Liver (tissue), 3 donors: ENCODE results near the gene EVC.

ENCODE experiments used
- CTCF ChIP-seq: fragments of 150-350 bp; IDR thresholded peaks from 2 replicates; pipeline ENCODE4 v1.5.1; 2017; ENCODE audit warnings: improper control_type of control experiment, low read depth, low read length; ENCODE audit not compliant: missing input control
- EGR1 ChIP-seq, 2 donors: IDR thresholded peaks; 2 replicates each; pipeline ENCODE4 v1.6.1; 2016 to 2018; ENCODE audit warnings: antibody characterized with exemption in 2 of 2, low read depth in 2 of 2
- GABPA ChIP-seq, 2 donors: IDR thresholded peaks in 1 of 2; conservative IDR thresholded peaks in 1 of 2; 2 replicates each; pipeline ENCODE4 v1.6.1; 2016; ENCODE audit warnings: antibody characterized with exemption in 2 of 2, mild to moderate bottlenecking in 1 of 2, moderate library complexity in 1 of 2
- JUND ChIP-seq, 2 donors: IDR thresholded peaks; 2 replicates each; pipeline ENCODE4 v1.6.1; 2016; ENCODE audit warnings: antibody characterized with exemption in 2 of 2
- MAX ChIP-seq: IDR thresholded peaks from 2 replicates; pipeline ENCODE4 v1.6.1; 2016; ENCODE audit warnings: antibody characterized with exemption
- RAD21 ChIP-seq, 2 donors: IDR thresholded peaks; 2 replicates each; pipeline ENCODE4 v1.6.1; 2016; ENCODE audit warnings: antibody characterized with exemption in 2 of 2, mild to moderate bottlenecking in 2 of 2
- RXRA ChIP-seq, 2 donors: IDR thresholded peaks; 2 replicates each; pipeline ENCODE4 v1.6.1; 2017 to 2018; ENCODE audit warnings: antibody characterized with exemption in 2 of 2, mild to moderate bottlenecking in 1 of 2
- SP1 ChIP-seq: IDR thresholded peaks from 2 replicates; pipeline ENCODE4 v1.6.1; 2018; ENCODE audit warnings: antibody characterized with exemption, mild to moderate bottlenecking
- TAF1 ChIP-seq: conservative IDR thresholded peaks from 2 replicates; pipeline ENCODE4 v1.6.1; 2016; ENCODE audit warnings: antibody characterized with exemption, mild to moderate bottlenecking
- YY1 ChIP-seq: IDR thresholded peaks from 2 replicates; pipeline ENCODE4 v1.6.1; 2016; ENCODE audit warnings: antibody characterized with exemption, mild to moderate bottlenecking
- TF ChIP-seq, protein P1 (sequence below): IDR thresholded peaks from 2 replicates; pipeline ENCODE4 v1.6.1; 2016; ENCODE audit warnings: antibody characterized with exemption
- TF ChIP-seq, protein P2 (sequence below): IDR thresholded peaks from 2 replicates; pipeline ENCODE4 v1.6.1; 2016; ENCODE audit warnings: antibody characterized with exemption, mild to moderate bottlenecking
- TF ChIP-seq, protein P3 (sequence below): IDR thresholded peaks from 2 replicates; pipeline ENCODE4 v1.6.1; 2016; ENCODE audit warnings: antibody characterized with exemption
- donor health status: healthy.
- donor health status: healthy.

DNA sequence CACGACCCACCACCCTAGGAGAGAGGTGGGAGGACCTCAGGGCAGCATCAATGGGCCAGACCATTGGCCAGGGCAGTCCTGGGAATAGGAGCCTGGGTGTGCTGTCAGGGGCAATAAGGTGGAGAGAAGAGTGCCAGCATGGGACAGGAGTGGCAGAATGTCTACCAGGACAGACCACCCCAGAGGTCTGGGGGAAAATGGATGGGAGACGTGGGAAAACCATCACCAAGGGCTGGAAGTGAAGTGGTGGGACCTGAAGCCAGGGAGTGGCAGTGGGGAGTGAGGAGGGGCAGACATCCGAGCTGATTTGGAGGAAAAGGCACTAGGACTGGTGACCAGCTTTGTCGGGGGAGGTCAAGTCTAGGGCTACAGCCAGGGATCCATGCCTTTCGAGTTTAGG lies 3.6 kb upstream of the EVC start:
- TF ChIP-seq CTCF (no peak), MAX (no peak), TAF1 (no peak), GABPA (IDR thresholded peaks at IDR 0.05 in 1 of 2, conservative IDR thresholded peaks at IDR 0.05 in 1 of 2) (no peak), RXRA (IDR thresholded peaks at IDR 0.05) (no peak), JUND (IDR thresholded peaks at IDR 0.05) (no peak), RAD21 (IDR thresholded peaks at IDR 0.05) (no peak), EGR1 (IDR thresholded peaks at IDR 0.05; ENCODE audit: low read depth in 2 of 2) (no peak), YY1 (no peak), SP1 (no peak)
- TF ChIP-seq, protein P1, sequence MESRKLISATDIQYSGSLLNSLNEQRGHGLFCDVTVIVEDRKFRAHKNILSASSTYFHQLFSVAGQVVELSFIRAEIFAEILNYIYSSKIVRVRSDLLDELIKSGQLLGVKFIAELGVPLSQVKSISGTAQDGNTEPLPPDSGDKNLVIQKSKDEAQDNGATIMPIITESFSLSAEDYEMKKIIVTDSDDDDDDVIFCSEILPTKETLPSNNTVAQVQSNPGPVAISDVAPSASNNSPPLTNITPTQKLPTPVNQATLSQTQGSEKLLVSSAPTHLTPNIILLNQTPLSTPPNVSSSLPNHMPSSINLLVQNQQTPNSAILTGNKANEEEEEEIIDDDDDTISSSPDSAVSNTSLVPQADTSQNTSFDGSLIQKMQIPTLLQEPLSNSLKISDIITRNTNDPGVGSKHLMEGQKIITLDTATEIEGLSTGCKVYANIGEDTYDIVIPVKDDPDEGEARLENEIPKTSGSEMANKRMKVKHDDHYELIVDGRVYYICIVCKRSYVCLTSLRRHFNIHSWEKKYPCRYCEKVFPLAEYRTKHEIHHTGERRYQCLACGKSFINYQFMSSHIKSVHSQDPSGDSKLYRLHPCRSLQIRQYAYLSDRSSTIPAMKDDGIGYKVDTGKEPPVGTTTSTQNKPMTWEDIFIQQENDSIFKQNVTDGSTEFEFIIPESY, result no peak
- TF ChIP-seq, protein P2, sequence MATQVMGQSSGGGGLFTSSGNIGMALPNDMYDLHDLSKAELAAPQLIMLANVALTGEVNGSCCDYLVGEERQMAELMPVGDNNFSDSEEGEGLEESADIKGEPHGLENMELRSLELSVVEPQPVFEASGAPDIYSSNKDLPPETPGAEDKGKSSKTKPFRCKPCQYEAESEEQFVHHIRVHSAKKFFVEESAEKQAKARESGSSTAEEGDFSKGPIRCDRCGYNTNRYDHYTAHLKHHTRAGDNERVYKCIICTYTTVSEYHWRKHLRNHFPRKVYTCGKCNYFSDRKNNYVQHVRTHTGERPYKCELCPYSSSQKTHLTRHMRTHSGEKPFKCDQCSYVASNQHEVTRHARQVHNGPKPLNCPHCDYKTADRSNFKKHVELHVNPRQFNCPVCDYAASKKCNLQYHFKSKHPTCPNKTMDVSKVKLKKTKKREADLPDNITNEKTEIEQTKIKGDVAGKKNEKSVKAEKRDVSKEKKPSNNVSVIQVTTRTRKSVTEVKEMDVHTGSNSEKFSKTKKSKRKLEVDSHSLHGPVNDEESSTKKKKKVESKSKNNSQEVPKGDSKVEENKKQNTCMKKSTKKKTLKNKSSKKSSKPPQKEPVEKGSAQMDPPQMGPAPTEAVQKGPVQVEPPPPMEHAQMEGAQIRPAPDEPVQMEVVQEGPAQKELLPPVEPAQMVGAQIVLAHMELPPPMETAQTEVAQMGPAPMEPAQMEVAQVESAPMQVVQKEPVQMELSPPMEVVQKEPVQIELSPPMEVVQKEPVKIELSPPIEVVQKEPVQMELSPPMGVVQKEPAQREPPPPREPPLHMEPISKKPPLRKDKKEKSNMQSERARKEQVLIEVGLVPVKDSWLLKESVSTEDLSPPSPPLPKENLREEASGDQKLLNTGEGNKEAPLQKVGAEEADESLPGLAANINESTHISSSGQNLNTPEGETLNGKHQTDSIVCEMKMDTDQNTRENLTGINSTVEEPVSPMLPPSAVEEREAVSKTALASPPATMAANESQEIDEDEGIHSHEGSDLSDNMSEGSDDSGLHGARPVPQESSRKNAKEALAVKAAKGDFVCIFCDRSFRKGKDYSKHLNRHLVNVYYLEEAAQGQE, result no peak
- TF ChIP-seq, protein P3, sequence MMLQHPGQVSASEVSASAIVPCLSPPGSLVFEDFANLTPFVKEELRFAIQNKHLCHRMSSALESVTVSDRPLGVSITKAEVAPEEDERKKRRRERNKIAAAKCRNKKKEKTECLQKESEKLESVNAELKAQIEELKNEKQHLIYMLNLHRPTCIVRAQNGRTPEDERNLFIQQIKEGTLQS, result no peak
